Gastroesophageal sphincter (tissue), 4 donors: ENCODE results near the gene ST3GAL2. TPM values are rescaled to one million over a fixed set of nuclear protein-coding genes. Genes with fewer than 3 reads are reported as not detected.

ENCODE experiments used
- ATAC-seq: fragments of 150-250 bp; one replicate; pipeline ENCODE4 v1.9.1; 2016; ENCODE audit warnings: mild to moderate bottlenecking, moderate library complexity
- H3K27ac ChIP-seq, 4 donors: fragments of 200-600 bp; sonication (generic) in 3 of 4; 1 replicate in 3 of 4; 2 replicates in 1 of 4; pipeline ENCODE4 v1.5.1; 2016 to 2019
- H3K27me3 ChIP-seq: fragments of 200-600 bp; sonication (generic); one replicate; pipeline ENCODE4 v1.5.1; 2019
- H3K36me3 ChIP-seq, 2 donors: fragments of 200-600 bp; sonication (generic); one replicate each; pipeline ENCODE4 v1.5.1; 2019; ENCODE audit warnings: control low read depth in 1 of 2
- H3K4me1 ChIP-seq, 3 donors: fragments of 200-600 bp; sonication (generic); 1 replicate in 2 of 3; 2 replicates in 1 of 3; pipeline ENCODE4 v1.5.1; 2016 to 2019; ENCODE audit warnings: control low read depth in 2 of 3
- H3K4me3 ChIP-seq, 2 donors: fragments of 200-600 bp; sonication (generic); one replicate each; pipeline ENCODE4 v1.5.1; 2019; ENCODE audit warnings: mild to moderate bottlenecking in 1 of 2, moderate library complexity in 1 of 2
- H3K9me3 ChIP-seq, 3 donors: fragments of 200-600 bp; sonication (generic); one replicate each; pipeline ENCODE4 v1.5.1; 2017 to 2019; ENCODE audit warnings: control low read depth in 2 of 3
- EP300 ChIP-seq: sonication (generic); formaldehyde crosslinking; IDR thresholded peaks from one replicate; pipeline ENCODE4 v1.6.1; 2017; ENCODE audit warnings: antibody characterized with exemption, mild to moderate bottlenecking
- POLR2A ChIP-seq, 2 donors: fragments of 450-650 bp; IDR thresholded peaks; one replicate each; pipeline ENCODE4 v1.6.1; 2017; ENCODE audit warnings: antibody characterized with exemption in 2 of 2, mild to moderate bottlenecking in 2 of 2, moderate library complexity in 1 of 2
- POLR2AphosphoS5 ChIP-seq: sonication (generic); formaldehyde crosslinking; IDR thresholded peaks from one replicate; pipeline ENCODE4 v1.6.1; 2017; ENCODE audit warnings: antibody characterized with exemption
- WGBS, 2 donors: methylation state at CpG; one replicate each; pipeline ENCODE4 v1.1.5; 2018; ENCODE audit warnings: low coverage in 1 of 2; 5-methylcytosine and 5-hydroxymethylcytosine counted together
- total RNA-seq, 4 donors: library from RNA; depleted of rRNA; stranded (reverse); fragments of >200 nt; gene quantifications; one replicate each; pipeline ENCODE4 v1.1.0, GENCODE V29; 2016
- TF ChIP-seq, protein P1 (sequence below), 4 experiments: fragments of 200-600 bp in 2 of 4; fragments of 450-650 bp in 2 of 4; sonication (generic) in 1 of 4; IDR thresholded peaks; one replicate each; pipeline ENCODE4 v1.5.1; 2017 to 2019; ENCODE audit warnings: antibody characterized with exemption in 4 of 4, mild to moderate bottlenecking in 2 of 4, moderate library complexity in 2 of 4

Gene ST3GAL2
- total RNA-seq, 4 donors from 2014 or later: 17.6 to 35.6 (median 24.8) TPM

DNA sequence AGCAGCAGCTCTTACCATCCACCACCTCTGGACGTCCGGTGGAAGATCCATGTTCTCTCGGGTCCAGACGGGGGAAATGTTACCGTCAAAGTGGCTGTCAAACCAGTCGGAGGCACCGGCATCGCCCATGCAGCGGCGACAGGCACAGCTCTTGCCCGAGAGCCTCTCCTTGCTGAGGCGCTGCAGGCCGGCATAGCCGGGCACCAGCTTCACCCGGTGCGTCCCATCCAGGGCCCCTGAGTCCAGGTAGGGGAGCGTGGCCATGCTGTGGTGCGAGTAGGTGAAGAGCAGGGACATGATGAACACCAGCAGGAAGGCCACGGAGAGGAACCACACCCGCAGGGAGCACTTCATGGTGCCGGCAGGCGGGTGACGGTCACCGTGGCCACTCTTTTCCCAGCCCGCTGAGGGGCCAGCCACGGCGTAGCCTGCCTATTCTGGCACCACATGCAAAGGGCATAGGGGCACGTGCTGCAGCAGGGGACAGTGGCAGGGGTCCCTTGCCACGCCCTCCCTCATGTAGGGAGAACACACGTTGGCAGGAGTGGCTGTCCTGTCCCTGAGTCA lies 40.6 kb downstream of the ST3GAL2 start:
- peaks cover 0 to 55% of the 10 kb centered on the region in 2 donors for H3K36me3 ChIP-seq
- 87 to 91% methylated on average over 9 to 13 of the region's 30 CpGs for WGBS, 2 donors
- ATAC-seq: no peak
- no peaks in the 10 kb centered on the region for H3K4me1 ChIP-seq
- TF ChIP-seq, protein P1, sequence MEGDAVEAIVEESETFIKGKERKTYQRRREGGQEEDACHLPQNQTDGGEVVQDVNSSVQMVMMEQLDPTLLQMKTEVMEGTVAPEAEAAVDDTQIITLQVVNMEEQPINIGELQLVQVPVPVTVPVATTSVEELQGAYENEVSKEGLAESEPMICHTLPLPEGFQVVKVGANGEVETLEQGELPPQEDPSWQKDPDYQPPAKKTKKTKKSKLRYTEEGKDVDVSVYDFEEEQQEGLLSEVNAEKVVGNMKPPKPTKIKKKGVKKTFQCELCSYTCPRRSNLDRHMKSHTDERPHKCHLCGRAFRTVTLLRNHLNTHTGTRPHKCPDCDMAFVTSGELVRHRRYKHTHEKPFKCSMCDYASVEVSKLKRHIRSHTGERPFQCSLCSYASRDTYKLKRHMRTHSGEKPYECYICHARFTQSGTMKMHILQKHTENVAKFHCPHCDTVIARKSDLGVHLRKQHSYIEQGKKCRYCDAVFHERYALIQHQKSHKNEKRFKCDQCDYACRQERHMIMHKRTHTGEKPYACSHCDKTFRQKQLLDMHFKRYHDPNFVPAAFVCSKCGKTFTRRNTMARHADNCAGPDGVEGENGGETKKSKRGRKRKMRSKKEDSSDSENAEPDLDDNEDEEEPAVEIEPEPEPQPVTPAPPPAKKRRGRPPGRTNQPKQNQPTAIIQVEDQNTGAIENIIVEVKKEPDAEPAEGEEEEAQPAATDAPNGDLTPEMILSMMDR (IDR thresholded peaks at IDR 0.05): no peak
- TF ChIP-seq EP300: no peak
- TF ChIP-seq POLR2A (IDR thresholded peaks at IDR 0.05): no peak
- no peak overlapping the region for H3K4me3 ChIP-seq
- H3K27ac ChIP-seq: no peak overlapping the region
- no peaks in the 10 kb centered on the region for H3K27me3 ChIP-seq
- no peaks in the 10 kb centered on the region for H3K9me3 ChIP-seq

DNA sequence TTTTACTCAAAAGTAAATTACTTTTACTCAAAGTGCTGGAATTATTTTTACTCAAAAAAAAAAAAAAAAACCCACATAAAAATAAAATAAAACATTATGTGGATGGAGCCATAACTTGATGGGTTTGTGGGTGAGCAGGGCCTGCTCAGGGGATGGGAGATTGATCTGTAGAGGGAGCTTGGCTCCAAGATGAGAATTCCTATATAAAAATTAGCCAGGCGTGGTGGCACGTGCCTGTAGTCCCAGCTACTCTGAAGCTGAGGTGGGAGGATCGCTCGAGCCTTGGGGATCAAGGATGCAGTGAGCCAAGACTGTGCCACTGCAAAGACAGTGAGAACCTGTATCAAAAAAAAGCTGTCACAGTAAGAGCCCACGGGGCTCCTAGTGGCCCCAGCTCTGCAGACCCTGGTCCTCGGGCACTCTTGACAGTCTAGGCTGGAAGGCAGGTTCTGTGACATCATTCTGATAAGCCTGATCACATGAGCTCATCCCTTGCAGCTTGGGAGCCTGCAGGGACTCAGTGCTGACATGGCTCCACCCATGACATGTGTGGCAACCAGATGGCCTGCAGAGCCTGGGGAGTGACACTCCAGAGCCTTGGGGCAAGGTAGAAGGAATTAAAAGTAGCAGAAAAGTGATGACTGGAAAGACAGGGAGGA lies 42.5 kb downstream of the ST3GAL2 start:
- TF ChIP-seq, protein P1 (IDR thresholded peaks at IDR 0.05): no peak
- Histone ChIP-seq H3K9me3 (no peaks in the 10 kb centered on the region), H3K27ac (no peak overlapping the region), H3K27me3 (no peaks in the 10 kb centered on the region), H3K36me3 (peaks cover 0 to 65% of the 10 kb centered on the region in 2 donors), H3K4me1 (peaks cover 0 to 8% (median 3%) of the 10 kb centered on the region in 3 donors), H3K4me3 (no peak overlapping the region)
- 50 to 76% methylated on average over 1 to 4 of the region's 6 CpGs for WGBS, 2 donors
- ATAC-seq: peak; percentile 39

DNA sequence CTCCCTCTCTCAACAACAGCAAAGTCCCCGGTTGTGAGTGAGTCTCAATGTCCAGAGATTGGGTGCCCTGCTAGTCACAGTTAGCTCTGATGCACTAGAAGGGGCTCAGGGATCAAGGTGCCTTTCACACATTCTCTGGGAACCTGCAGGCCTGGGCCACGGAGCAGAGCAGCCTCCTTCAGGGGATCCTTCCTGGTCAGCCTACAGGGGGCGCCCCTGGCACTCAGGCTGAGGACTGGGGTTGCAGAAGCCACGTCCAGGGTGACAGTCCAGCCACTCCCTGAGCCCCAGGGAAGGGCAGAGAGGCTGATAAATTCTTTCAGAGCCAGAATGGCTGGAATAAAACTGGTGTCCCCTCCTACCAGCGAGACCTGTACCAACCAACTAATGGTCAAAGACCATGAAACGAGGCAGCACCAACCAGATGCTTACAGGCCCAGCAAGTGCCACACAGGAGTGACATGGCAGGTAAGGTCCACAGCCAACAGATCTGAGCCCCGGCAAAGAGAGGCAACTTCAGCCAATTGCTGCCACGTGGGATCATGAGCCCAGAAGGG lies 43.5 kb downstream of the ST3GAL2 start:
- Histone ChIP-seq H3K4me3 (no peak overlapping the region), H3K27ac (no peak overlapping the region), H3K4me1 (peaks cover 0 to 8% (median 3%) of the 10 kb centered on the region in 3 donors), H3K27me3 (no peaks in the 10 kb centered on the region), H3K9me3 (no peaks in the 10 kb centered on the region), H3K36me3 (peaks cover 0 to 64% of the 10 kb centered on the region in 2 donors)
- ATAC-seq: peak; percentile 52
- no peak for TF ChIP-seq EP300
- TF ChIP-seq, protein P1 (IDR thresholded peaks at IDR 0.05): peak in 3 of 4 experiments; percentile 49 to 78 (median 54)
- 66 to 83% methylated on average over 1 to 2 of the region's 8 CpGs for WGBS, 2 donors

GRCh38 chr16:70394853-70395252 lies 44.0 kb downstream of the ST3GAL2 start:
- Histone ChIP-seq H3K27ac (no peak overlapping the region), H3K4me3 (no peak overlapping the region), H3K9me3 (no peaks in the 10 kb centered on the region), H3K36me3 (peaks cover 0 to 64% of the 10 kb centered on the region in 2 donors), H3K27me3 (no peaks in the 10 kb centered on the region), H3K4me1 (peaks cover 0 to 8% (median 3%) of the 10 kb centered on the region in 3 donors)
- WGBS, 2 donors: no CpG with 5 or more reads among the region's 14 CpGs
- no peak for TF ChIP-seq POLR2A (IDR thresholded peaks at IDR 0.05)
- TF ChIP-seq, protein P1 (IDR thresholded peaks at IDR 0.05): no peak
- no peak for TF ChIP-seq POLR2AphosphoS5
- no peak for TF ChIP-seq EP300
- no peak for ATAC-seq

DNA sequence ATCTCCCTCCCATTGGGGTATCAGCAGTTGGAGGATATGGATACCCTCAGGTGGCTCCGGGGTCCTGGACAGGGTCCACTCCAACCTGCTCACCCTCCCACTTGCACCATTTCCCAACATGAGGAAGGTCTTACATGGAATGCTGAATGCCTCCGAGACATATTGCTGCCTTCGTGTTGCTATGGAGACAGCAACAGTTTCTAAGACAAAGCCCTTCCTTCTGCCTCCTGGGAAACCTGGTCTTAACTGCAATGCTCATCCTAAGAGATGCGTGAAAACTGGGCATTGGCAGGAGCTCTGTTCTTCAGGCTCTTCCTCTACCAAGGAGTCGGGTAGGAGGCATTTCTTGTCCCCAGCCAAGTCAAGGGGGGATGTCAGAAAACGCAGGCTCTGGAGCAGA lies 45.2 kb downstream of the ST3GAL2 start:
- peaks cover 0 to 60% of the 10 kb centered on the region in 2 donors for H3K36me3 ChIP-seq
- TF ChIP-seq EP300 (no peak), POLR2A (IDR thresholded peaks at IDR 0.05) (no peak), POLR2AphosphoS5 (no peak)
- TF ChIP-seq, protein P1 (IDR thresholded peaks at IDR 0.05): no peak

More for the DNA sequence above, 45.2 kb downstream of the ST3GAL2 start:
- WGBS, 2 donors: 90% methylated on average over 4 of the region's 6 CpGs; no CpG with 5 or more reads in 1 of the 2 donors
- Histone ChIP-seq H3K4me3 (no peak overlapping the region), H3K27ac (no peak overlapping the region), H3K27me3 (no peaks in the 10 kb centered on the region), H3K9me3 (no peaks in the 10 kb centered on the region), H3K4me1 (peaks cover 0 to 8% (median 3%) of the 10 kb centered on the region in 3 donors)
- ATAC-seq: no peak
